A549 treated with Hydrocortisone at 1 μM for 4 hours (cell line): ENCODE data around the gene ZNF564. TPM values are rescaled to one million over a fixed set of nuclear protein-coding genes. Genes with fewer than 3 reads are reported as not detected.

ENCODE experiments used
- total RNA-seq: library from RNA; stranded (reverse); fragments of 200-300 nt; extraction: Qiagen RNA extraction; gene quantifications from 5 replicates; pipeline ENCODE4 v1.2.3, GENCODE V29; 2022

Gene ZNF564
- 1.3 to 2.8 TPM (median 1.8 TPM) in 5 replicates for total RNA-seq

GRCh38 chr19:12551060-12551832 lies at the start of gene ZNF564:
ZNF564 (minus strand) TSS chr19:12551482; CDS start chr19:12551332, 150 bp downstream.

GRCh38 chr19:12484371-12485051 lies 66.8 kb downstream of the ZNF564 start, which contains the start of gene ZNF709:
ZNF709 (minus strand) TSS chr19:12484816; CDS start chr19:12484657, 159 bp downstream.

Other genes with a start within 250 kb of the ZNF564 start
- gene ZNF563, start 217.8 kb downstream of the ZNF564 start, total RNA-seq: not detected in 5 replicates
- gene ZNF442, start 185.8 kb downstream of the ZNF564 start, total RNA-seq: not detected in 5 replicates
- 1.3 to 2.0 TPM (median 1.4 TPM) in 5 replicates for gene ZNF799, start 150.2 kb downstream of the ZNF564 start, total RNA-seq
- 0.94 to 1.3 TPM (median 1.0 TPM) in 5 replicates for gene ZNF443, start 110.5 kb downstream of the ZNF564 start, total RNA-seq
- gene ZNF709, start 66.7 kb downstream of the ZNF564 start, total RNA-seq: not detected in 5 replicates
- gene ZNF490, start 59.3 kb upstream of the ZNF564 start, total RNA-seq: 0.39 to 1.7 TPM (median 0.70 TPM) in 5 replicates
- 5.3 to 6.9 TPM (median 6.0 TPM) in 5 replicates for gene ZNF791, start 59.4 kb upstream of the ZNF564 start, total RNA-seq
- 19.8 to 21.9 TPM (median 21.5 TPM) in 5 replicates for gene MAN2B1, start 115.3 kb upstream of the ZNF564 start, total RNA-seq
- 7.5 to 11.7 TPM (median 9.6 TPM) in 5 replicates for gene WDR83, start 115.3 kb upstream of the ZNF564 start, total RNA-seq
- gene DHPS, start 130.4 kb upstream of the ZNF564 start, total RNA-seq: 43.8 to 48.5 TPM (median 45.7 TPM) in 5 replicates
- gene GNG14, start 136.5 kb upstream of the ZNF564 start, total RNA-seq: not detected in 5 replicates
- gene FBXW9, start 145.1 kb upstream of the ZNF564 start, total RNA-seq: 8.9 to 13.0 TPM (median 12.3 TPM) in 5 replicates
- gene TNPO2, start 172.4 kb upstream of the ZNF564 start, total RNA-seq: 29.9 to 34.4 TPM (median 32.2 TPM) in 5 replicates
- 144 to 206 TPM (median 199 TPM) in 5 replicates for gene TRIR, start 183.2 kb upstream of the ZNF564 start, total RNA-seq
- gene GET3, start 186.0 kb upstream of the ZNF564 start, total RNA-seq: 81.1 to 107 TPM (median 99.5 TPM) in 5 replicates
- 2.0 to 2.9 TPM (median 2.3 TPM) in 5 replicates for gene BEST2, start 200.3 kb upstream of the ZNF564 start, total RNA-seq
- gene HOOK2, start 224.1 kb upstream of the ZNF564 start, total RNA-seq: 9.2 to 11.4 TPM (median 11.1 TPM) in 5 replicates
- 123 to 195 TPM (median 161 TPM) in 5 replicates for gene JUNB, start 240.0 kb upstream of the ZNF564 start, total RNA-seq